ENCODE results near the gene DLL1. TPM values are rescaled to one million over a fixed set of nuclear protein-coding genes. Genes with fewer than 3 reads are reported as not detected.

The DLL1 gene
- total RNA-seq, 4 donors from 2014 or later = 4.4 to 21.3 (median 13.4) TPM

DNA sequence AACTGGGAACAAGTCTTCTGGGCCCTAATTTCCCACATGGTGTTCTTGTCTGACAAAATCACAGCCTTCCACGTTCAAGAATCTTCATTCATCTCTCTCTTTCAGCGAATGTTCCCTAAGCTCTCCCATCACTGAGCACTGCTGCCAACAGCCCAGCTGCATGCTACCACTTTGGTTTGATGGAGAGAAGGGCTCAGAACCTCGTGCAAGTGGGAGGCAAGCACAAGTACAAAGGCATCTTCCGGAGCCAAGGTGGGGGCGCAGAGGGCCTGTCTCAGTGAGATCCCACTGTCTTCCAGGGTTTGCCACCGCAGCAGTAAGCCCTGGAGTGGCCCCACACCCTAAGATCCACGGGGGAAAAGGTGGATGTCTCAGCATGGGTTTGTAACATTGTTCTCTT, 17.2 kb downstream of the DLL1 start:
- TF ChIP-seq, protein P1, sequence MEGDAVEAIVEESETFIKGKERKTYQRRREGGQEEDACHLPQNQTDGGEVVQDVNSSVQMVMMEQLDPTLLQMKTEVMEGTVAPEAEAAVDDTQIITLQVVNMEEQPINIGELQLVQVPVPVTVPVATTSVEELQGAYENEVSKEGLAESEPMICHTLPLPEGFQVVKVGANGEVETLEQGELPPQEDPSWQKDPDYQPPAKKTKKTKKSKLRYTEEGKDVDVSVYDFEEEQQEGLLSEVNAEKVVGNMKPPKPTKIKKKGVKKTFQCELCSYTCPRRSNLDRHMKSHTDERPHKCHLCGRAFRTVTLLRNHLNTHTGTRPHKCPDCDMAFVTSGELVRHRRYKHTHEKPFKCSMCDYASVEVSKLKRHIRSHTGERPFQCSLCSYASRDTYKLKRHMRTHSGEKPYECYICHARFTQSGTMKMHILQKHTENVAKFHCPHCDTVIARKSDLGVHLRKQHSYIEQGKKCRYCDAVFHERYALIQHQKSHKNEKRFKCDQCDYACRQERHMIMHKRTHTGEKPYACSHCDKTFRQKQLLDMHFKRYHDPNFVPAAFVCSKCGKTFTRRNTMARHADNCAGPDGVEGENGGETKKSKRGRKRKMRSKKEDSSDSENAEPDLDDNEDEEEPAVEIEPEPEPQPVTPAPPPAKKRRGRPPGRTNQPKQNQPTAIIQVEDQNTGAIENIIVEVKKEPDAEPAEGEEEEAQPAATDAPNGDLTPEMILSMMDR (IDR thresholded peaks at IDR 0.05; ENCODE audit: low read depth) = no peak

DNA sequence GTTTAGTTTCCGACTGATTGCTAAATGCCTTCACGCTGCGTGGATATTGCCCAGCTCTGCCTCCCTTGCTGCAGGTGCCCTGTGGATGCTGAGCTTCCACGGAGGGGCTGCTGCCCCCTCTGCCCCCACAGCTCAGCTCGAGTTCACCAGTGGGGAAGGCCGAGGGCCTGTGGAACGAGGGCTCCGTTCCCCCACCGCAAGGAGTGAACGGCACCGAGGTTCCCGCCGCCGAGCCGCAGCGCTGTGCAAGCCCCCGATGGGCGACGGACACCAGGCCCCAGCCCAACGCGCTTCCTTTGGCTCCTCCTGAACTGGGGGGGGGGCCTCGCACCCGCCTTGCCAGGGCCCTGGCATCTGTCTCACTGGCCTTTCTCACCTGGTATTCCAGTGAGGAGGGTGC, 17.7 kb downstream of the DLL1 start:
- TF ChIP-seq, protein P1 (IDR thresholded peaks at IDR 0.05; ENCODE audit: low read depth) = no peak

DNA sequence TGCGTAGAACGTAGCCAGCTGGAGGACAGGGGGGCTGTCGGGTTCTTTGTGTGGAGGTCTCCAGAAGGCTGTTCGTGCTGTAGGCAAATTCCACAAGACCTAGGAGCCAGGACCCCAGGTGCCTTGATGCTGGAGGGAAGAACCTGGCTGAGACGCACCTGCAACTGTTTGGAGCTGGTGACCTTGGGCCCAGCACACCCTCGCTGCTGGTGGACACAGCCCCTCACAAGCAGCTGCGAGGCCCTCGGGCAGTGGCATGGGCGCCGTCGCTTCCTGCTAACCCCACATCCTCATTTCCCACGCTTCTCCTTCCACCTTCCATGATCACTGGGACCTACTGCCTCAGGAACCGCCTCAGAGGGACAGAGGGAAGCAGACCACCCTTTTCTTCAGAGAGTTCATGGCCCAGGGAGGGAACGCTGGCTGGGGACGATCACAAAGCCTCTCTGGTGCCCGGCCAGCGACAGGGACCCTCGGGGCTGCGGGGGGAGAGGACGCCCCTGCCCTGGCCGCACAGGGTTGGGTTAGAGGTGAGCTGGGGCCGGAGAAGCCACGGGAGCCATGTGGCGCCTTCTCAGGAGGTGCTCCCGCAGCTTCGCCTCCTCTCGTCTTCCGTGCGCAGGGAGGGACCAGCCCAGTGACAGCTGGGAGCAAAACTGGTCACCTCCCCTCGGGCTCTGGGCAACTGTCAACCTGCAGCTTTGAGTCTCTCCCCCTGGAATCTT, 18.4 kb downstream of the DLL1 start:
- TF ChIP-seq, protein P1 (IDR thresholded peaks at IDR 0.05; ENCODE audit: low read depth) = no peak

DNA sequence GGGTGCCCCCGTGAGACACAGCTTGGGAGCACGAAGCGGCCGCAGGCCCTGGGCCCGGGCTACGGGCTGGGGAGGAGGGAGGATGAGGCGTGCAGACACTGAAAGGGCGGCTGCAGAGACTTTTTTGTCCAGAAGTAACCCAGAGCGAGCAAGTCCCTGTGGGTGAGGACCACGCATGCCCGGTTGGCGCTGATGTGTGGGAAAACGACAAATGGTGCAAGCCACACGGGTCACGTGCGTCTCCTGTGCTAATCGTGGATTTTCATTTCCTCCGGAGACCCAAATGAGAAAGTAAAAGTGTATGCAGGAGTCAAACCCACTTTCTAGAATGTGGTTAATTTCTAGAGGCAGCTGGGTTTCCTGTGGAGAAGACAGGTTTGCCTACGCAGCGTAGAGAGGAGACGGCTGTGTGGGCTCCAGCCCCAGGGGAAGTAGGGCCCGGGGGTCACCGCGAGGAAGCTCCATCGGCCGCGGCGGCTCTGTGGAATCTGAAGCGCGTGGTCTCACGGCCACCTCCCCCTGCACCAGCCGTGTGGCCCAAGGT, 19.0 kb downstream of the DLL1 start:
- TF ChIP-seq, protein P1 (IDR thresholded peaks at IDR 0.05; ENCODE audit: low read depth) = no peak

DNA sequence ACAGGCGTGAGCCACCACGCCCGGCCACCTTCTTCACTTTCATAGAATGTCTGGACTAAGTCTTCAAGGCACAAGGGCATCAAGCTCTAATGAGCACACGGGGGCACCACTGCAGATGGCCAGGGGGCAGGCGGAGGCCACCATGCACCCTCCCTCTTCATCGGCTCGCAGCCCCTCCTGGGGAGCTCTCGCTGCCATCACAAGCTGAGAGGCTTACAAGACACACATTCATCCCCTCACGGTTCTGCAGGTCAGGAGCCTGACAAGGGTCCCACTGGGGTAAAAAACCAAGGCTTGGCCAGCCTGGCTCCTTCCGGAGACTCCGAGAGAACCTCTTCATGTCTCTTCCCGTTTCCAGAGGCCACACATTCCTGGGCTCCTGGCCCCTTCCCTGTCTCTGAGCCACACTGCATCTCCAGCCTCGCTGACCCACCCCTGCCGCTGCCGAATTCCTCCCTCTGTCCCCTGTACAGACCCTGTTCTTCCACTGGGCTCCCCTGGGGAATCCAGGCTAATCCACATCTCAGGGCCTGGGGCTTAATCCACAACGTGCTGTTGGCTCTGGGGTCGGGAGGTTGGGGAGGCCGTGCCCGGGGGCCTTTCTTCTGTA, 19.8 kb downstream of the DLL1 start:
- TF ChIP-seq, protein P1 (IDR thresholded peaks at IDR 0.05; ENCODE audit: low read depth) = no peak

DNA sequence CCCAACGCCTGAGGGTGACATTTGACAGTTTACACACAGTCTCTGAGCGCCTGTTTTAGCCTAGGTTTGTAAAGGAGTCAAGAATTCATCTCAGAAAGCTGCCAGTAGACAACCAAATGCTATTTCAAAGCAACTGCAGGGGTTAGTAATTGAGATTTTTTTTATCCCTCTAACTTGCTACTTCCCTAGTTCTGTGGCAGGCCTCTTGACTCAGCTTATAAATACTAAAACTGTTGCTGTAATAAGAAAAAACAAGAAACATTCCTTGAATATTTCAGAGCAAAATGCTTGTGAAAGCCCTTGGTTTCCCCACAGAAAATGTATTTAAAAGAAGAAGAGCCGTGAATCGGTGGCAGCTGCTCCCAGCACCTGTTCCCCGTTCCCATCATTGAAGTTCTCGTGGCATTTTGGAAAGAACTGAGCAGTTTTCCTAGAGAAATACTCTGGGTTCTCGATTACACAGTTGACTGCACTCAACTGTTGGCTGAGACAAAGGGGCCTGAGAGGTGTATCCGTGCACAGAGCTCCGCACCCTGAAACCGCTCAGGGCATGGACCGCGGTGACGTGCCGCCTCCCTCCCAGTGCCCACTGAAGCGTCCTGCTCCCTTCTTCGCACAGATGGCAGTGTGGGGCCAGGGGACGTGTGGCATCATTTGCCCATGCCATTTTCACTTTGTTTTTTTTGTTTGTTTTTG, 20.9 kb downstream of the DLL1 start:
- TF ChIP-seq, protein P1 (IDR thresholded peaks at IDR 0.05; ENCODE audit: low read depth) = no peak
